Esophagus squamous epithelium (tissue), 4 donors: ENCODE results near the gene SETD2.

Experiments
- POLR2A ChIP-seq, 4 donors: fragments of 450-650 bp; IDR thresholded peaks; one replicate each; pipeline ENCODE4 v1.6.1; 2017; ENCODE audit warnings: antibody characterized with exemption in 4 of 4, mild to moderate bottlenecking in 4 of 4, moderate library complexity in 3 of 4
- TF ChIP-seq, protein P1 (sequence below), 6 experiments: fragments of 450-650 bp in 4 of 6; fragments of 200-600 bp in 2 of 6; sonication (generic) in 2 of 6; IDR thresholded peaks; one replicate each; pipeline ENCODE4 v1.5.1; 2016 to 2019; ENCODE audit warnings: antibody characterized with exemption in 6 of 6, mild to moderate bottlenecking in 4 of 6, moderate library complexity in 4 of 6

GRCh38 chr3:47047673-47048072 lies 116.2 kb downstream of the SETD2 start:
- TF ChIP-seq, protein P1, sequence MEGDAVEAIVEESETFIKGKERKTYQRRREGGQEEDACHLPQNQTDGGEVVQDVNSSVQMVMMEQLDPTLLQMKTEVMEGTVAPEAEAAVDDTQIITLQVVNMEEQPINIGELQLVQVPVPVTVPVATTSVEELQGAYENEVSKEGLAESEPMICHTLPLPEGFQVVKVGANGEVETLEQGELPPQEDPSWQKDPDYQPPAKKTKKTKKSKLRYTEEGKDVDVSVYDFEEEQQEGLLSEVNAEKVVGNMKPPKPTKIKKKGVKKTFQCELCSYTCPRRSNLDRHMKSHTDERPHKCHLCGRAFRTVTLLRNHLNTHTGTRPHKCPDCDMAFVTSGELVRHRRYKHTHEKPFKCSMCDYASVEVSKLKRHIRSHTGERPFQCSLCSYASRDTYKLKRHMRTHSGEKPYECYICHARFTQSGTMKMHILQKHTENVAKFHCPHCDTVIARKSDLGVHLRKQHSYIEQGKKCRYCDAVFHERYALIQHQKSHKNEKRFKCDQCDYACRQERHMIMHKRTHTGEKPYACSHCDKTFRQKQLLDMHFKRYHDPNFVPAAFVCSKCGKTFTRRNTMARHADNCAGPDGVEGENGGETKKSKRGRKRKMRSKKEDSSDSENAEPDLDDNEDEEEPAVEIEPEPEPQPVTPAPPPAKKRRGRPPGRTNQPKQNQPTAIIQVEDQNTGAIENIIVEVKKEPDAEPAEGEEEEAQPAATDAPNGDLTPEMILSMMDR (IDR thresholded peaks at IDR 0.05), result no peak
- TF ChIP-seq POLR2A (IDR thresholded peaks at IDR 0.05), result no peak
